T-cell (primary cell): ENCODE data around the gene ZCWPW1. TPM values are rescaled to one million over a fixed set of nuclear protein-coding genes. Genes with fewer than 3 reads are reported as not detected.
"Not testable (repeated sequence)": the region's sequence is repeated elsewhere in the genome, so short reads cannot be mapped to it uniquely, and the experiment has no call there.

Experiments used
- ATAC-seq, 4 experiments: fragments of 200-7000 bp in 3 of 4; fragments of 150-1000 bp in 1 of 4; cut with Tn5 transposase; replicated peaks in 1 of 4; 1 replicate in 3 of 4; 2 replicates in 1 of 4; pipeline ENCODE4 v1.10.0; 2021; ENCODE audit warnings: moderate library complexity in 3 of 4, mild to moderate bottlenecking in 2 of 4, moderate number of reproducible peaks in 1 of 4
- CTCF ChIA-PET, 2 donors: fragments of 300-600 bp; sonication (Branson Sonifier 250); formaldehyde crosslinking; loops; one replicate each; lab custom pipeline; 2022; ENCODE audit warnings: antibody characterized with exemption in 2 of 2; lab: Charles Lee
- POLR2A ChIA-PET, 2 donors: fragments of 300-600 bp; sonication (Branson Sonifier 250); formaldehyde crosslinking; loops; one replicate each; lab custom pipeline; 2022; ENCODE audit warnings: antibody characterized with exemption in 2 of 2; lab: Charles Lee
- DNase-seq, 35 experiments: peaks; one replicate each; pipeline versions ENCODE4 v3.0.0 to v3.0.0-alpha.2; 2013 to 2023
- H3K27ac ChIP-seq: one replicate; pipeline ENCODE4 v1.5.1; 2013; ENCODE audit warnings: low read length
- H3K27me3 ChIP-seq, 2 experiments: replicated peaks in 1 of 2; 1 replicate in 1 of 2; 2 replicates in 1 of 2; pipeline versions ENCODE4 v1.6.1 to v1.7.0; 2013; ENCODE audit warnings: low read length in 1 of 2, mixed read lengths in 1 of 2; ENCODE audit not compliant: control insufficient read depth in 2 of 2, insufficient read depth in 2 of 2; ENCODE audit errors: extremely low read depth in 1 of 2
- H3K36me3 ChIP-seq, 2 donors: 1 replicate in 1 of 2; 2 replicates in 1 of 2; pipeline versions ENCODE4 v1.6.1 to v1.7.0; 2013; ENCODE audit warnings: low read length in 1 of 2; ENCODE audit not compliant: control insufficient read depth in 2 of 2, insufficient read depth in 1 of 2; ENCODE audit errors: extremely low read depth in 1 of 2
- H3K4me1 ChIP-seq, 2 experiments: 1 replicate in 1 of 2; 2 replicates in 1 of 2; pipeline versions ENCODE4 v1.6.1 to v1.7.0; 2013; ENCODE audit warnings: low read length in 2 of 2, mixed read lengths in 1 of 2; ENCODE audit not compliant: insufficient read depth in 2 of 2, control insufficient read depth in 1 of 2; ENCODE audit errors: extremely low read depth in 1 of 2
- H3K4me3 ChIP-seq, 2 donors: 1 replicate in 1 of 2; 2 replicates in 1 of 2; pipeline versions ENCODE4 v1.5.1 to v1.7.0; 2013; ENCODE audit warnings: mild to moderate bottlenecking in 2 of 2, low read length in 1 of 2, moderate library complexity in 1 of 2; ENCODE audit not compliant: control insufficient read depth in 1 of 2; ENCODE audit errors: extremely low read depth in 1 of 2
- H3K9me3 ChIP-seq: 2 replicates; pipeline ENCODE4 v1.7.0; 2013
- H3K27ac Mint-ChIP-seq, 2 donors: one replicate each; pipeline ENCODE4 v1.8.0; 2020 to 2021; ENCODE audit warnings: mild to moderate bottlenecking in 2 of 2, mixed read lengths in 2 of 2
- H3K27me3 Mint-ChIP-seq, 2 donors: one replicate each; pipeline ENCODE4 v1.8.0; 2021 to 2022; ENCODE audit warnings: mixed read lengths in 2 of 2
- H3K36me3 Mint-ChIP-seq: one replicate; pipeline ENCODE4 v1.8.0; 2021; ENCODE audit warnings: mixed read lengths
- H3K4me1 Mint-ChIP-seq, 3 donors: one replicate each; pipeline ENCODE4 v1.8.0; 2020 to 2022; ENCODE audit warnings: mixed read lengths in 3 of 3, mild to moderate bottlenecking in 1 of 3
- H3K4me3 Mint-ChIP-seq, 3 donors: one replicate each; pipeline ENCODE4 v1.8.0; 2020 to 2022; ENCODE audit warnings: mild to moderate bottlenecking in 3 of 3, mixed read lengths in 3 of 3, moderate library complexity in 3 of 3
- H3K9me3 Mint-ChIP-seq, 3 donors: one replicate each; pipeline ENCODE4 v1.8.0; 2020 to 2022; ENCODE audit warnings: mixed read lengths in 3 of 3
- WGBS: methylation state at CpG from one replicate; pipeline ENCODE4 v1.1.5; 2013; ENCODE audit warnings: missing lambda C conversion rate; ENCODE audit not compliant: insufficient coverage; 5-methylcytosine and 5-hydroxymethylcytosine counted together
- total RNA-seq, 35 experiments: library from RNA in 6 of 35; stranded (reverse) in 6 of 35; fragments of 120-200 nt in 1 of 35; gene quantifications; one replicate each; pipeline versions ENCODE4 v1.2.1 to v1.2.4 and lab custom pipeline; 2013 to 2026

Gene ZCWPW1
- total RNA-seq, 5 donors from 2014 or later (not counting 1 experiment from before 2014, with no cell fraction given): 6.9 to 13.9 (median 12.0) TPM

DNA sequence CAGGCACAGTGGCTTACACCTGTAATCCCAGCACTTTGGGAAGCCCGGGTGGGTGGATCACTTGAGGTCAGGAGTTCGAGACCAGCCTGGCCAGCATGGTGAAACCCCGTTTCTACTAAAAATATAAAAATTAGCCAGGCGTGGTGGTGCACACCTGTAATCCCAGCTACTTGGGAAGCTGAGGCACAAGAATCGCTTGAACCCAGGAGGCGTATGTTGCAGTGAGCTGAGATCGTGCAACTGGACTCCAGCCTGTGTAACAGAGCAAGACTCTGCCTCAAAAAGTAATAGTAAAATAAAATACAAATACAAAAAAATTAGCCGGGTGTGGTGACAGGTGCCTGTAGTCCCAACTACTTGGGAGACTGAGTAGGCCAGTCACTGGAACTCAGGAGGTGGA lies 10.2 kb upstream of the ZCWPW1 start:
- H3K4me3 Mint-ChIP-seq, H3K9me3 ChIP-seq, H3K27me3 ChIP-seq, ATAC-seq, H3K9me3 Mint-ChIP-seq, H3K27ac ChIP-seq, H3K4me3 ChIP-seq, H3K27ac Mint-ChIP-seq, H3K27me3 Mint-ChIP-seq, H3K36me3 ChIP-seq: not testable (repeated sequence)
- Mint-ChIP-seq H3K36me3 (peaks cover 13% of the 10 kb centered on the region), H3K4me1 (peaks cover 18 to 28% (median 19%) of the 10 kb centered on the region in 3 donors)
- peak in 1 of 35 experiments; percentile 5 for DNase-seq
- H3K4me1 ChIP-seq: peaks cover 11 to 26% of the 10 kb centered on the region in 2 experiments
- 92% methylated on average over 2 of the region's 8 CpGs for WGBS
- POLR2A ChIA-PET: interaction anchor here in 1 of 2 donors (0.6 kb wide), 1 partner anchor 271 kb away, joined by 5 read pairs; no protein-coding TSS in a partner anchor
- CTCF ChIA-PET: interaction anchor here (0.6 to 0.7 kb wide), 3 partner anchors 12 to 221 kb away, joined by 3 to 7 read pairs (median 3); no protein-coding TSS in a partner anchor

- ATAC-seq (no peak), DNase-seq (no peak)
- Histone ChIP-seq H3K27ac (no peak overlapping the region), H3K4me3 (no peak overlapping the region), H3K9me3 (no peaks in the 10 kb centered on the region), H3K27me3 (no peaks in the 10 kb centered on the region), H3K4me1 (peaks cover 13 to 32% of the 10 kb centered on the region in 2 experiments), H3K36me3 (peaks cover 7 to 15% of the 10 kb centered on the region in 2 donors)
- 80% methylated on average over 1 of the region's 2 CpGs for WGBS
- Mint-ChIP-seq H3K36me3 (peaks cover 18% of the 10 kb centered on the region), H3K9me3 (no peaks in the 10 kb centered on the region), H3K4me3 (no peak overlapping the region), H3K27me3 (no peaks in the 10 kb centered on the region), H3K27ac (peak overlapping the region; percentile 23 to 71), H3K4me1 (peaks cover 23 to 32% (median 24%) of the 10 kb centered on the region in 3 donors)
- ChIA-PET POLR2A (interaction anchor here in 1 of 2 donors (0.6 kb wide), 1 partner anchor 272 kb away, joined by 5 read pairs; no protein-coding TSS in a partner anchor), CTCF (interaction anchor here (0.6 to 0.9 kb wide), 3 partner anchors 12 to 222 kb away, joined by 3 to 7 read pairs (median 3); no protein-coding TSS in a partner anchor)
Measured at GRCh38 chr7:100438172-100438571, 9.7 kb upstream of the ZCWPW1 start.

- Histone ChIP-seq H3K9me3 (no peaks in the 10 kb centered on the region), H3K27ac (no peak overlapping the region), H3K27me3 (no peaks in the 10 kb centered on the region), H3K4me3 (no peak overlapping the region), H3K36me3 (peaks cover 7 to 23% of the 10 kb centered on the region in 2 donors), H3K4me1 (peaks cover 14 to 38% of the 10 kb centered on the region in 2 experiments)
- Mint-ChIP-seq H3K27ac (peak overlapping the region in 1 of 2 donors; percentile 23), H3K4me1 (peaks cover 30 to 35% (median 31%) of the 10 kb centered on the region in 3 donors), H3K4me3 (peak overlapping the region in 2 of 3 donors; percentile 93 to 94), H3K9me3 (no peaks in the 10 kb centered on the region), H3K27me3 (no peaks in the 10 kb centered on the region), H3K36me3 (peaks cover 24% of the 10 kb centered on the region)
- DNase-seq: no peak
- POLR2A ChIA-PET: interaction anchor here (0.6 to 1.0 kb wide), 2 partner anchors 90 to 104 kb away, joined by 3 read pairs; no protein-coding TSS in a partner anchor
- WGBS: 97% methylated on average over 17 of the region's 28 CpGs
- ATAC-seq: no peak
- CTCF ChIA-PET: interaction anchor here (0.5 to 1.4 kb wide), 7 partner anchors 12 to 268 kb away, joined by 3 to 6 read pairs (median 3); partner anchors contain the start of gene POP7 (in 1 of the 2)
Measured at GRCh38 chr7:100437150-100438100, 8.9 kb upstream of the ZCWPW1 start.

DNA sequence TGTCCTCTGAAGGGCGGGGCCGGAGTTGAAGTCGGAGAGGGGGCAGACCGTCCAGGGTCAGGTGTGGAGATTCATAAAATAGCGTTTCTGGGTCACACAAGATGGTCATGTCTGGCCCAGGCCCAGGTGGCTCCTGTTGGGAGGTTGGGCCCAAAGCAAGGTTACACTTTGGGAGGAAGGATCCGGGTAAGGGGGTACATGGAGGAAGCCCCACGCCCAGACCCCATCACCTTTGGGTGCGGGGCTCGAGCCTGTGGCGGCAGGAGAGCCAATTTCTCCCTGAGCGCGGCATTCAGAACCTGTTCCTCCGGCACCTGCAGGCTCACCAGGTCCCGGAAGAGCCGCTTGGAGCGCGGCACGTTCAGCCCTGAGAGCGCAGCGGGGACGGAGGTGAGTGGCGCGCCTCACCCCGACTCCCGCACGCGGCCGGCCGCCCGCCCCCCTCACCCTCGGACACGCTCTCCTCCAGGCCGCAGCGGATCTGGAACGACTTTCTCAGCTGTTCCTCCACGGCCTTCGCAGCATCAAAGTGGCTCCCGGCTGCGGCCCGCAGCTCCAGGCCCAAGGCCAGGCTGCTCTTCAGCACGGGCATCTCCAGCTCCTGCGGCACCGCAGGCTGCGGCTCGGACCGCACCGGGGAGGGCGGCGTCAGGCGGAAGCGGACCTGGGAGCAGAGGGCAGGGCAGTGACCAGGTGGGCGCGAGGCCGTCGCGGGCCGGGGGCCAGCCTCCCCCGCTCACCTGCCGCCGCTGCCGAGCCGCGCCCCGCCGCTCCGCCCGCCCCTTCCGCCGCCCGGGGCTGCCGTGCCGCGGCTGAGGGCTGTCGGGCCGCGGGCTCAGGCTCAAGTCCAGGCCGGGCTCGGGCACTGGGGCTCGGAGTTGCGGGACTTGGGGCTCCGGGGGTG lies 7.2 kb upstream of the ZCWPW1 start:
- H3K4me3 Mint-ChIP-seq: peak overlapping the region; percentile 92 to 94 (median 93)
- H3K9me3 ChIP-seq: no peaks in the 10 kb centered on the region
- H3K4me1 ChIP-seq: peaks cover 21 to 56% of the 10 kb centered on the region in 2 experiments
- H3K36me3 Mint-ChIP-seq: peaks cover 26% of the 10 kb centered on the region
- peaks cover 47 to 53% (median 48%) of the 10 kb centered on the region in 3 donors for H3K4me1 Mint-ChIP-seq
- DNase-seq (peak in 32 of 35 experiments; percentile 21 to 71 (median 44)), ATAC-seq (peak; percentile 34 to 55 (median 50))
- no peaks in the 10 kb centered on the region for H3K9me3 Mint-ChIP-seq
- 2% methylated on average over 78 of the region's 81 CpGs for WGBS
- CTCF ChIA-PET: interaction anchor here (0.6 to 1.4 kb wide), 4 partner anchors 11 to 270 kb away, joined by 3 to 5 read pairs (median 4); partner anchors contain the start of gene POP7 (in 1 of the 2)
- POLR2A ChIA-PET: no interaction called here
- H3K4me3 ChIP-seq: peak overlapping the region; percentile 54 to 91
- peak overlapping the region; percentile 85 for H3K27ac ChIP-seq
- H3K27ac Mint-ChIP-seq: peak overlapping the region; percentile 83 to 94
- H3K36me3 ChIP-seq: peaks cover 7 to 37% of the 10 kb centered on the region in 2 donors
- H3K27me3 Mint-ChIP-seq: no peaks in the 10 kb centered on the region
- H3K27me3 ChIP-seq: no peaks in the 10 kb centered on the region

- Histone ChIP-seq H3K4me1 (peaks cover 24 to 64% of the 10 kb centered on the region in 2 experiments), H3K9me3 (no peaks in the 10 kb centered on the region), H3K36me3 (peaks cover 7 to 37% of the 10 kb centered on the region in 2 donors), H3K27ac (peak overlapping the region; percentile 70), H3K4me3 (peak overlapping the region; percentile 54 to 91), H3K27me3 (no peaks in the 10 kb centered on the region)
- DNase-seq (peak in 1 of 35 experiments; percentile 17), ATAC-seq (no peak)
- peaks cover 26% of the 10 kb centered on the region for H3K36me3 Mint-ChIP-seq
- H3K4me1 Mint-ChIP-seq: peaks cover 51 to 59% (median 55%) of the 10 kb centered on the region in 3 donors
- ChIA-PET POLR2A (interaction anchor here in 1 of 2 donors (0.5 kb wide), 1 partner anchor 13 kb away, joined by 6 read pairs; no protein-coding TSS in a partner anchor), CTCF (interaction anchor here (0.6 kb wide), 2 partner anchors 13 to 16 kb away, joined by 4 read pairs; no protein-coding TSS in a partner anchor)
- H3K27me3 Mint-ChIP-seq: no peaks in the 10 kb centered on the region
- peak overlapping the region; percentile 76 to 94 (median 83) for H3K4me3 Mint-ChIP-seq
- 75% methylated on average over 13 of the region's 22 CpGs for WGBS
- no peaks in the 10 kb centered on the region for H3K9me3 Mint-ChIP-seq
- H3K27ac Mint-ChIP-seq: peak overlapping the region; percentile 83 to 94
Measured at GRCh38 chr7:100434297-100435144, 6.0 kb upstream of the ZCWPW1 start.
